HG03354 (cell line): ENCODE results near the gene MEGF9.
"Not testable (repeated sequence)": the region's sequence is repeated elsewhere in the genome, so short reads cannot be mapped to it uniquely, and the experiment has no call there.

Experiments
- ATAC-seq: cut with Tn5 transposase; IDR thresholded peaks from one replicate; pipeline ENCODE4 v1.9.1; 2021; ENCODE audit warnings: mild to moderate bottlenecking; ENCODE audit not compliant: unreplicated experiment, poor library complexity, severe bottlenecking

The MEGF9 gene

GRCh38 chr9:120714088-120714845 lies at the start of gene MEGF9:
Gene MEGF9, minus strand, starts transcription at chr9:120714470. Its CDS starts 112 bp downstream, at chr9:120714358.
- peak; percentile 95 for ATAC-seq

GRCh38 chr9:120761006-120761405 lies 46.7 kb upstream of the MEGF9 start:
- ATAC-seq: no peak

- ATAC-seq: no peak
These were observed 45.6 kb upstream of the MEGF9 start for GRCh38 chr9:120759755-120760400.

- no peak for ATAC-seq
These were observed 44.3 kb upstream of the MEGF9 start for GRCh38 chr9:120758544-120758943.

- no peak for ATAC-seq
These were observed 43.0 kb upstream of the MEGF9 start for GRCh38 chr9:120757026-120757913.

GRCh38 chr9:120756531-120756930 lies 42.3 kb upstream of the MEGF9 start:
- ATAC-seq: no peak

GRCh38 chr9:120755810-120756434 lies 41.7 kb upstream of the MEGF9 start:
- ATAC-seq: peak; percentile 60

GRCh38 chr9:120755044-120755443 lies 40.8 kb upstream of the MEGF9 start:
- ATAC-seq: peak; percentile 90

- ATAC-seq: no peak
These were observed 36.2 kb upstream of the MEGF9 start for GRCh38 chr9:120750421-120750820.

- ATAC-seq: not testable (repeated sequence)
These were observed 32.1 kb upstream of the MEGF9 start for GRCh38 chr9:120746366-120746765.

- no peak for ATAC-seq
These were observed 31.0 kb upstream of the MEGF9 start for GRCh38 chr9:120745278-120745677.

- ATAC-seq: no peak
These were observed 28.7 kb upstream of the MEGF9 start for GRCh38 chr9:120742951-120743416.

GRCh38 chr9:120741701-120742100 lies 27.4 kb upstream of the MEGF9 start:
- no peak for ATAC-seq

GRCh38 chr9:120741191-120741590 lies 26.9 kb upstream of the MEGF9 start:
- no peak for ATAC-seq

GRCh38 chr9:120740132-120740531 lies 25.9 kb upstream of the MEGF9 start:
- no peak for ATAC-seq

- ATAC-seq: no peak
These were observed 23.3 kb upstream of the MEGF9 start for GRCh38 chr9:120737416-120738165.

GRCh38 chr9:120736881-120737280 lies 22.6 kb upstream of the MEGF9 start:
- no peak for ATAC-seq

- ATAC-seq: no peak
These were observed 21.3 kb upstream of the MEGF9 start for GRCh38 chr9:120735415-120736126.
